Glutamatergic neuron (in vitro differentiated cells): ENCODE data around the gene SLC24A3. TPM values are rescaled to one million over a fixed set of nuclear protein-coding genes. Genes with fewer than 3 reads are reported as not detected.

Source experiments
- DNase-seq: peaks from one replicate; pipeline ENCODE4 v3.0.0; 2022
- H3K27ac Mint-ChIP-seq: one replicate; pipeline ENCODE4 v1.8.0; 2020; ENCODE audit warnings: mild to moderate bottlenecking, mixed read lengths, inconsistent platforms; ENCODE audit not compliant: unreplicated experiment
- H3K27me3 Mint-ChIP-seq: one replicate; pipeline ENCODE4 v1.8.0; 2020; ENCODE audit warnings: mild to moderate bottlenecking, moderate library complexity, mixed read lengths, inconsistent platforms; ENCODE audit not compliant: unreplicated experiment
- H3K36me3 Mint-ChIP-seq: one replicate; pipeline ENCODE4 v1.8.0; 2020; ENCODE audit warnings: mild to moderate bottlenecking, mixed read lengths, inconsistent platforms; ENCODE audit not compliant: unreplicated experiment
- H3K4me1 Mint-ChIP-seq: one replicate; pipeline ENCODE4 v1.8.0; 2020; ENCODE audit warnings: mild to moderate bottlenecking, low read depth, mixed read lengths, inconsistent platforms; ENCODE audit not compliant: unreplicated experiment
- H3K4me3 Mint-ChIP-seq: one replicate; pipeline ENCODE4 v1.8.0; 2020; ENCODE audit warnings: mild to moderate bottlenecking, mixed read lengths, inconsistent platforms; ENCODE audit not compliant: unreplicated experiment
- H3K9me3 Mint-ChIP-seq: one replicate; pipeline ENCODE4 v1.8.0; 2020; ENCODE audit warnings: mild to moderate bottlenecking, moderate library complexity, mixed read lengths, inconsistent platforms; ENCODE audit not compliant: unreplicated experiment
- total RNA-seq: library from RNA; stranded (reverse); fragmentation: NEBNext Ultra II Directional; extraction: Animal tissue kit (Norgen Biotek cat#: 25700); gene quantifications from one replicate; pipeline ENCODE4 v1.2.1, GENCODE V29; 2021; ENCODE audit not compliant: unreplicated experiment
- TF ChIP-seq, protein P1 (sequence below): fragments of 200-600 bp; sonication (generic); IDR thresholded peaks from one replicate; pipeline ENCODE4 v1.5.0; 2021; ENCODE audit not compliant: partially characterized antibody, unreplicated experiment

The SLC24A3 gene
- total RNA-seq, 1 donor from 2014 or later: 9.7 TPM

DNA sequence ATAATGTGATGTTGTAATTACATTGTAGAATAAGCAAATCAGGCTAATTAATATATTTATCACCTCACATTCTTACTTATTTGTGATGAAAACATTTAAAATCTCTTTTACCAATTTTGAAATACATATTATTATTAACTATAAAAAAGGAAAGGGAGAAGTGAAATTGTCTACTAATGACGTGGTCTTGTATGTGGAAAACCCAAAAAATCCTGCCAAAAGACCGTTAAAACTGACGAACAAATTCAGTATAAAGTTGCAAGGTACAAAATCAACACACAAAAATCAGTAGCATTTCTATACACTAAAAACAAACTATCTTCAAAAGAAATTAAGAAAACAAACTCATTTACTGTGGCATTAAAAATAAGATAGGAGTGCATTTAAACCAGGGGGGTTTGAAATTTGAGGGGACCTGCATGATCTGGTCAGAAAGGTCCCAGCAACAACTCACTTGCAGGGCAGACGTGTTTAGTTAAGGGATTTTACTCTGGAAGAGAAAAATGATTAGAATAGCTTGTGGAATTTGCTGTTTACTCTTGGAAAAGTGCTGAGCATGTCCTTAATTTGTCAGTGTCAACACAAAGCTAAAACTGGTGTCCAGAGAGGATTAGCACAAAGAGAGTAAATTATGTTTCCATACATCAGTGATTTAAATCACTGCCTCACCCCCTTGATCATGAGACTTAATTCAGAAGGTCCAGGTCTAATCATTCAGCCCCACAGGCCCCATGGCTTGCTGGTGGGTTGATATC, 310.6 kb downstream of the SLC24A3 start:
- no peak for DNase-seq
- H3K36me3 Mint-ChIP-seq: peaks cover 9% of the 10 kb centered on the region
- peaks cover 34% of the 10 kb centered on the region for H3K4me1 Mint-ChIP-seq

DNA sequence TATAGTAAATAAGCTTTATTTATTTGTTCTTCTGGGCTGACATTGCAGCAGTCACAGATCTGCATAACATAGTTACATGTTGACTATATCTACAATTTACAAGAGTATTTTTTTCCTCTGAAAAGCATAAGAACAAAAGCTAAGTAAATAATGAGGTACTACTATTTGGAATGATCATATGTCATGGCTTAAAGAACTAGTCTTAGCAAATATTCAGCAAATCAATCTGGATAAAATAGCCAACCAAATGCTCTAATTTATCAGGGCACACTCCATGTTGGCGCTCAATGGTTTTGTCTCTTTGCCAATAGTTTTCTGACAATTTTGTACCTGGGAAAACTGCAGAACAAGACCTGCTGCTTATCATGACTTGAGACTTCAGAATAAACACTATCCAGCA, 312.2 kb downstream of the SLC24A3 start:
- Mint-ChIP-seq H3K4me3 (no peak overlapping the region), H3K36me3 (no peaks in the 10 kb centered on the region), H3K9me3 (peaks cover 7% of the 10 kb centered on the region), H3K27me3 (peaks cover 5% of the 10 kb centered on the region), H3K4me1 (peaks cover 24% of the 10 kb centered on the region), H3K27ac (no peak overlapping the region)
- TF ChIP-seq, protein P1, sequence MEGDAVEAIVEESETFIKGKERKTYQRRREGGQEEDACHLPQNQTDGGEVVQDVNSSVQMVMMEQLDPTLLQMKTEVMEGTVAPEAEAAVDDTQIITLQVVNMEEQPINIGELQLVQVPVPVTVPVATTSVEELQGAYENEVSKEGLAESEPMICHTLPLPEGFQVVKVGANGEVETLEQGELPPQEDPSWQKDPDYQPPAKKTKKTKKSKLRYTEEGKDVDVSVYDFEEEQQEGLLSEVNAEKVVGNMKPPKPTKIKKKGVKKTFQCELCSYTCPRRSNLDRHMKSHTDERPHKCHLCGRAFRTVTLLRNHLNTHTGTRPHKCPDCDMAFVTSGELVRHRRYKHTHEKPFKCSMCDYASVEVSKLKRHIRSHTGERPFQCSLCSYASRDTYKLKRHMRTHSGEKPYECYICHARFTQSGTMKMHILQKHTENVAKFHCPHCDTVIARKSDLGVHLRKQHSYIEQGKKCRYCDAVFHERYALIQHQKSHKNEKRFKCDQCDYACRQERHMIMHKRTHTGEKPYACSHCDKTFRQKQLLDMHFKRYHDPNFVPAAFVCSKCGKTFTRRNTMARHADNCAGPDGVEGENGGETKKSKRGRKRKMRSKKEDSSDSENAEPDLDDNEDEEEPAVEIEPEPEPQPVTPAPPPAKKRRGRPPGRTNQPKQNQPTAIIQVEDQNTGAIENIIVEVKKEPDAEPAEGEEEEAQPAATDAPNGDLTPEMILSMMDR: no peak
- no peak for DNase-seq

More for the DNA sequence above, 310.6 kb downstream of the SLC24A3 start:
- TF ChIP-seq, protein P1: no peak
- Mint-ChIP-seq H3K27ac (no peak overlapping the region), H3K9me3 (peaks cover 13% of the 10 kb centered on the region), H3K4me3 (no peak overlapping the region), H3K27me3 (peaks cover 5% of the 10 kb centered on the region)

DNA sequence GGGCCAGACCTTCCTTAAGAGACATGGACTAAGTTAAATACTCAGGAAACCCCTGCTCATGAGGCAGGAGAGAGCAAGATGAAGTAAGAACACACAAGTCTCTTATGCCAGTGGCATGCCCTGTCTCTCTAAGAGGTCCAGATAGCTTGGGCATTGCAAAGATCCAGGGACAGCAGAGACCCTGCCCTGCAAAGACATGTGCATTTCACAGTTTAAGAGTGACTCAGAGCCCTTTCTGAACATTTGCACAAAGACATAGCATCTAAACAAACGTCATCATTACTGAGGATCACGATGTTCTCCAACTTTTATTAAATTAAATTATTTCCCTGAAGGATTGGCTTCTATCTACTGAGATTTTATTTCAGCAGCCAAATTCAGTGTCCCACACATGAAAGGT, 315.1 kb downstream of the SLC24A3 start:
- Mint-ChIP-seq H3K27me3 (peaks cover 4% of the 10 kb centered on the region), H3K4me3 (no peak overlapping the region), H3K27ac (no peak overlapping the region), H3K9me3 (no peaks in the 10 kb centered on the region), H3K36me3 (peaks cover 5% of the 10 kb centered on the region), H3K4me1 (peaks cover 3% of the 10 kb centered on the region)
- DNase-seq: no peak
- TF ChIP-seq, protein P1: no peak

DNA sequence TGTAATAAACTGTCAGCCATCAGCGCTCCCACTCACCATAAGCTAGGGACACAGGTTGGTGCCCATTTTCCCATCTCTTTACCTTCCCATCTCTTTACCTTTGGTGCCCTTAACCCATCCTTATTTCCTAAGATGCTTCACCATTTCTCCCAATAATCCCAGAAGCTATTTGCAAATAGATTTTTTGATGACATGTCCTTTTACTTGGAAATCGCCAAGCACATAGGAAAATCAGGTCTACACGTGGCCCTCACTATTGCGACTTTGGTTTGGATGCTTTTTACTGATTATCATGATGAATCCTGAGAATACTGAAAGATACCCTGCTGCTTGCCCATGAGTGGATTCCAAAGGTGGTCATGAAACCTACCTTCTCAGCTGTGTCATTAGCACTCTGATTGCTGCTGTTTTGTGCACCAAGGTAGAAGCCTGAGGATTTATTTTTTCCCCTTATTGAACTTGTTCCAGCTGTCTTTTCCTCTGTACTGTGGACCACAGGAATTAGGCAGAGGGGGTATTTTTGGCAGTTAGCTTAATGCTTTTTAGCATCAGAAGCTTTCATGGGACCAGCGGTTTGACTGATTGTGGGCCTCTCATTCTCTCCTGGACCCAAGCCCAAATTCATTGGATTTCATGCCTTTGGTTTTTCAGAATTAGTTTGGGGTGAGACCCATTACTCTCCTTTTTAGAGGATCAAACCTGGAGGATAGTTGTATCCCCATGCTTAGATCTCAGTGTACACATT, 316.0 kb downstream of the SLC24A3 start:
- Mint-ChIP-seq H3K4me1 (peaks cover 3% of the 10 kb centered on the region), H3K36me3 (peaks cover 5% of the 10 kb centered on the region), H3K4me3 (no peak overlapping the region), H3K9me3 (no peaks in the 10 kb centered on the region), H3K27ac (no peak overlapping the region), H3K27me3 (peaks cover 4% of the 10 kb centered on the region)
- TF ChIP-seq, protein P1: no peak
- no peak for DNase-seq

DNA sequence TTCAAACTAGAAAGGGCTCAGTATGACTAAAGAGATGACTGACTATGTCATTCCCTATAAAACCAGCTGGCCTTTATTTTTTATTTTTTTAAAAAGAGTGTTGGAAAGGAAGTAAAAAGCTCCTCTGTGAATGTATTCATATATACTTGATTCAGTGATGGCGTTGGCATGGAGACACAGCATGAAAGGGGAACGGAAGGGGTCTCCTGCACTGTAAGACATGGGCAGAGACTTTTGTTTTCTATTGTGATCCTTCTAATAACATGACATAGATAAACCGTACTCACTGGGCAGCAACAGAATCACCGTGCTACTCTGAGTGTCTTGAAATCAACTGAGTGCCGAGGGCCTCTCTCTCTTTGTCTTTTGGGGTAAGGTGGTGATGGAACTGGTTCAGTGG, 317.6 kb downstream of the SLC24A3 start:
- Mint-ChIP-seq H3K27ac (no peak overlapping the region), H3K4me1 (no peaks in the 10 kb centered on the region), H3K4me3 (no peak overlapping the region), H3K36me3 (peaks cover 6% of the 10 kb centered on the region), H3K9me3 (no peaks in the 10 kb centered on the region), H3K27me3 (no peaks in the 10 kb centered on the region)
- TF ChIP-seq, protein P1: no peak
- no peak for DNase-seq
